GM18526 (cell line): ENCODE data around the gene KCNK17.

Experiments
- POLR2A ChIP-seq: IDR thresholded peaks from 3 replicates; pipeline ENCODE4 v1.6.1; 2011; ENCODE audit not compliant: insufficient read length; ENCODE audit errors: extremely low read depth

The KCNK17 gene, protein sequence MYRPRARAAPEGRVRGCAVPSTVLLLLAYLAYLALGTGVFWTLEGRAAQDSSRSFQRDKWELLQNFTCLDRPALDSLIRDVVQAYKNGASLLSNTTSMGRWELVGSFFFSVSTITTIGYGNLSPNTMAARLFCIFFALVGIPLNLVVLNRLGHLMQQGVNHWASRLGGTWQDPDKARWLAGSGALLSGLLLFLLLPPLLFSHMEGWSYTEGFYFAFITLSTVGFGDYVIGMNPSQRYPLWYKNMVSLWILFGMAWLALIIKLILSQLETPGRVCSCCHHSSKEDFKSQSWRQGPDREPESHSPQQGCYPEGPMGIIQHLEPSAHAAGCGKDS

DNA sequence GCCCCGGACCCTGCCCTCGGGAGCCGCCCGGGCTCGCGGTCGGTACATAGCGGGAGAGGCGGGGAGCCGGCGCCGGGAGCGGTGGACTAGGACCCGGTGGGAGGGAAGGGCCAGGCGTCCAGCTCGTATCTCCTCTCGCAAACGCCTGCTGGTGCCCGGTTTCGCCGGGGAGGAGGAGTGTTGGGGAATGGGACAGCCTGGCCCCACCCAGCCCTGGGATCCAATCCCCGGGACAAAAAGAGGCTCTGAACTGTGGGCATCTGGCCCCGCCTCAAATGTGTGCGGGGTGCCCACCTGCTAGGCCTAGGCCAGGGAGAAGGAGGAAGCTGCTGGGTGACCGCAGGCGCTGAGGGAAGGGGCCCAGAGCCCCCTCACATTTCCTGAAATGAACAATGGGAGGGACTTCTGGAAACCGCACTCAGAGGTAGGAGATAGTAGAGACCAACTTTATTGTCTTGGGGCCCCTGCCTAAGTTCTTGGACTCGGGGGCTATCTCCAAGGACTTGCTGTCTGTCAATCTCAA, at the start of gene KCNK17:
Gene KCNK17 (minus strand): TSS at position 147 of the 523 bp plus-strand sequence. CDS start 99 bp downstream, at position 48.
- no peak for TF ChIP-seq POLR2A

DNA sequence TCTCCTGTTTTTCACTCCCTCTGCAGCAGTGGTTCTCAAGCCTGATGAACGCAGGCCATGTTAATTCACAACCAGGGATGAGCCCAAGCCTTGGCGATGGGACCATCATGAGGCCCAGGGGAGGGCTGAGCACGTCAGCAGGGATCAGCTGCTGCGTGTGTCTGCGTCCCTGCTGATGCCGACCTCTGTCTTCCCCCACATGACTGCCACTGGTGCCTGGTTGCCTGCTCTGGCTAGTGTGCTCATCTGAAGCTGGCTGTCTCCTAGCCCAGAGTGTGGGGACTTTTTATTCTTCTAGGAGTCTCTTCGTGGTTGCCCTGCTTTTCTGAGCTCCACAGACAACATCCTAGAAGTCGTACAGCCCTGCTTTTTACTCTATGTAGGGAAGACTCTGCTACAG, 49.1 kb upstream of the KCNK17 start:
- no peak for TF ChIP-seq POLR2A

DNA sequence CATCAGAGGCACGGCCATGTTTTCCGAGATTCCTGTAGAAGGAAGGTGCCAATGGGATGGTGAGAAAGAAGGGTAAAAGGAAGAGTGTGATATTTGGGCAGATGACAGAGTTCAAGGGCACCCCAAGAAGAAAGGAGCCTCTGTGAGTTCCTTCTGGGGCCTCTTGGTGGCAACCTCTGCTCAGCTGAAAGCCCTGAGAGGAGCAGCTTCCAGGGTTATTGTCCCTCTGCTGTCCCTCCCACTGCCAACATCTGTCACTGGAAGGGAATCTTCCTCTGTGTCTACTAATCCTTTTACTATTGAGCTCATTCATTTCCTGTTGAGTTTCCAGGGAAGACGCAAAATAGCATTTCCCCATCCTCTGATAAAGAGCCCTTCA, 48.3 kb upstream of the KCNK17 start:
- no peak for TF ChIP-seq POLR2A

GRCh38 chr6:39361657-39362486, 47.7 kb upstream of the KCNK17 start:
- TF ChIP-seq POLR2A: no peak

DNA sequence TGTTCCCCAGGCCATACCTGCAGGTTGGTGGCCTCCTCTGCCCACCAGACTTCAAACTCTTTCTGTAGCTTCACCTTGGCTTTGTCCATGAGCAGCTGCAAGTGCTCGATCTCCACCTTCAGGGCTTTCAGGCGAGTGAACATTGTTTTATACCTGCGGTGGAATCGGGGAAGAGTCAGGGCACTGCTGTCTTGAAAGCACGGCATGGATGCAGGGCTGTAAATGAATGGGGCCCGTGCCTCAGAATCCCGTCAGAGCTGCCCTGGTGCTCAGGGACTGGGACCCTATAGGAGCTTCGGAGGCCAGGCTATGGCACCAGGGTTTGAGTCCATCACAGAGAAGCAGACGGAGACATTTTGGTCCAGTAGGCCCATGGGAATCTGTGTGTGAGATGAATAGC, 46.2 kb upstream of the KCNK17 start:
- no peak for TF ChIP-seq POLR2A

DNA sequence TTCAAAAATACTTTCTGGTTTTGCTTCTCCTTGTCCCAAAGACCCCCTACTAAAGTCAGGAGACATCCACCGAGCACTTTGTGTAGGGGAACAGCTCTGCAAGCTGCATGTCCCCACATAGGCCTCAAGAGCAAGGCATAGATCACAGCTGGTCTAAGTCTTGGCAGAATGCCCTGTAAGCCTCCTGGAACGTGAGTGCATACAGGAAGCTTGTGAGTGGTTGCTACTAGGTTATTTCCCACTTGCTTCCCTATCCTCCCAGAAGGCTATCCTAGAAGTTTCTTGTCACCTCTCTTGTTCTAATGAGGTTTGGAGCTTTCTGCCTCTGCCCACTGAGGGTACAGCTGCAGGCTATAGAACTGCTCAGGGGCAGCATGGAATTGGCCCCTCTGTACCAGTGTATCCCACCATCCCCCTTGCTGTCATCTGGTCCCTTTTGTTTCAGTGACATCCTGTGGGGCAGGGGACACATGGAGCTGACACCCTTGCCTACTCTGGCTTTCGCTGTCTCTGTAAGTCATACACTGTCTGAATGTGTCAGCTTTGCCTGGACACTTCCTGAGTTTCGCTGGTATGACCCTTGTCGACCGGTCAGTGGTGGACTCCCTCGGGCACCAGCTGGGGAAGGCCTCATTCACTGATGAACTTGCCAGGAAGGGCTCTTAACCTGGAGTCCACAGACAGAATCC, 43.9 kb upstream of the KCNK17 start:
- TF ChIP-seq POLR2A: no peak

DNA sequence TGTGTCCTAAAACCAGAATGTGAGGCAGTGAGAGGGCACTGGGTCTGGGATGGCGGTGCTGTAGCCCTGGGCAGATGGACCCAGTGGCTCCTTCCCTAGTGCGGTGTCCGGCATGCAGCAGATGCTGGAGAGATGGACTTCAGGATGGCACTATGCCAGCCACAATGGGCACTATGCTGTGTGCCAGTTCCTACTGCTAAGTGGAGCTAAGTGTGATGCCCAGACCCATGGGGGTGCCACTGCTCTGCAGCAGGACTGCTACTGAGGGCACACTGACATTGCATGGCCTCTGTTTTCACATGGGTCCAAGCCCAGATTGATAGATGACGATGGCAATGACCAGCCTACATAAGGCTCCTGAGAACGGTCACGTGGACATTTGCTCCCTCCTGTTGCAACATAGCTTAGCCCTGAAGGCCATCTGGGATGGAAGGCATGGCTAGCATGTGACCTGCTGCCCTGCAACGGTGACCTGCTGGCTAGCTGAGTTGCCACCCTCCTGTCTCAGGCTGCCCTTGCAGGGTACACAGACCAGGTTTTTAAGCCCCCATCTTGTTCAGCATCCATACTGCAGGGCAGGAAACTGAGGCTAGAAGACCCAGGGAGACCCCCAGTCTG, 39.6 kb upstream of the KCNK17 start:
- TF ChIP-seq POLR2A: no peak

GRCh38 chr6:39350723-39351505, 36.7 kb upstream of the KCNK17 start:
- TF ChIP-seq POLR2A: no peak

GRCh38 chr6:39348740-39349139, 34.5 kb upstream of the KCNK17 start:
- TF ChIP-seq POLR2A: no peak

DNA sequence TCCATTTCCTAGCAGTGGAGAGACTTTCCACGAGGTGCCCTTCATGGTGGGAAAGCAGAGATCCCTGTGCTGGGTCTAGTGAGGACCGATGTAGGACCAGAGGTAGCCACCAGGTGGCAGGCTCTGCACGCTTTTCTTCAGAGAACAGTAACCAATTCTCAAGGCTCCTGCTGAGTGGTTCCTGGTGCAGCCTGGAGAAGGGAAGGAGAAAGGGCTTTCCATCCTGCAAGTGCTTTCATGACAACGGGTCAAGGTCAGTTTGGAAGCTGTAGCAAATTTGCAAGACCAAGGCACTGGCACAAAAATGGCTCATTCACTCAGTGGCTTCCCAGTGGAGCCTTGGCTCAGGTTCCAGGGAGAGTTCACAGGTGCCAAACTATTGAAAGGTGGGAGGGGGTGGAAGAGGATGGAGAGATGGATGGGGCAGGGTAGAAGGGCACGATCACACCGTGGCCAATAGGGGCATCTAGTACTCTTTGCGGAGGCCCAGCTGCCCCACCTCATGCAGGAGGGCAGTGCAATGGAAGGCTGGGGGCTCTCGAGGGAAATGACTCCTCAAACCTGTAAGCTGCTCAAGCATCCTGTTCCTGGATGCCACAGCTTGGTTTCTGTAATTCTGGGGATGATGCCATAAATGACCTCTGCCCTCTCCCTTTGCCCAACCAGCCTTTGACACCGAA, 33.8 kb upstream of the KCNK17 start:
- TF ChIP-seq POLR2A: no peak

GRCh38 chr6:39347206-39347605, 33.0 kb upstream of the KCNK17 start:
- no peak for TF ChIP-seq POLR2A

DNA sequence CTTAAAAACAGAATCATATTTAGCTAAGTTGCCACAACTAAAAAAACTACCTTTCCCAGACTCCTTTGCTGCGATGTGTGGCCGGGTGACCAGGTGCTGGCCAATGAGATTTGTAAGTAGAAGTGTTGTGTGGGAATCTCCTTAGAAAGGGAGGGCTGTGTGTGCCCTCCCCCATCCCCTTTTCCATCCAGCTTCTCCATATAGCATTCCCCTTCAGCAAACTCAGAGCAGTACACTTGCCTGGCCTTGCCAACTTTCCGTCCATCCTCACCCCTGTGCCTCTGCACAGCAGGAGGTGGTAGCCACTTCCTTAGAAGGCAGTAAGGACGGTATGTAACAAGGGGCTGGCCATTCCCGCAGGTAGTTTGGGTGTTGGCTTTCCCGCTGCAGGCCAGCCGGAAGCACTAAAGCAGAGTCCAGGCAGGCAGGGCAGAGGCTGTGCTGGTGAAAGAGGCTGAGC, 30.6 kb upstream of the KCNK17 start:
- TF ChIP-seq POLR2A: no peak

- TF ChIP-seq POLR2A: no peak
These were observed 29.2 kb upstream of the KCNK17 start for GRCh38 chr6:39343396-39343870.
